ENCODE measurements around the gene CERKL. TPM values are rescaled to one million over a fixed set of nuclear protein-coding genes. Genes with fewer than 3 reads are reported as not detected.

The CERKL gene
- total and polyA plus RNA-seq, 2 experiments from 2014 or later: 0.32 to 0.69 TPM

DNA sequence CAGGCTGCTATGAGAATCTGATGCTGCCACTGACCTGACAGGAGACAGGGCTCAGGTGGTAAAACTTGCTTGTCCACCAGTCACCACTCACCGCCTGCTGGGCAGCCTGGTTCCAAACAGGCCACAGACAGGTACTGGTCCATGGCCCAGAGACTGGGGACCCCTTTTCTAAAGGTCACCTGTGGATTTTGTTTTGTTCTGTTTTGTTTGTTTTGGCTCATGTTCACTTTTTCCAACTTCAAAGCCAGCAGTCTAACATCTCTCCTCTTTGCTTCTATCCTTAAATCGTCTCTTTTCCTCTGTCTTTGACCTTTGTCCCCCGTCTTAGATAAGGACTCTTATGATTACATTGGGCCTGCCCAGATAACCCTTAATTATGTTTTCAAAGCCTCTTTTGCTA is 3.3 kb upstream of the CERKL start:
- Histone ChIP-seq H3K27ac (ENCODE audit: low read depth) (no peak overlapping the region), H3K4me1 (ENCODE audit: insufficient read depth) (peaks cover 26% of the 10 kb centered on the region), H3K4me2 (no peak overlapping the region), H4K20me1 (replicated peaks; ENCODE audit: insufficient read depth) (no peaks in the 10 kb centered on the region), H3K27me3 (ENCODE audit: insufficient read depth) (peaks cover 76% of the 10 kb centered on the region), H3K36me3 (ENCODE audit: insufficient read depth) (no peaks in the 10 kb centered on the region), H3K9me2 (ENCODE audit: insufficient read depth) (no peaks in the 10 kb centered on the region), H3K4me3 (no peak overlapping the region), H3K79me2 (replicated peaks; ENCODE audit: insufficient read depth) (no peaks in the 10 kb centered on the region), H3F3A (replicated peaks; ENCODE audit: low read depth) (0 out of 2 replicates have a peak, but pooled peaks cover 6% of the 10 kb centered on the region), H2AFZ (no peak overlapping the region)
- H3K27ac Mint-ChIP-seq: no peak overlapping the region
- H3K36me3 Mint-ChIP-seq (ENCODE audit: low read depth): no peaks in the 10 kb centered on the region
- H3K4me3 Mint-ChIP-seq: no peak overlapping the region
- TF ChIP-seq CREB1 (CRISPR knock-in tag; IDR thresholded peaks at IDR 0.05; ENCODE audit: low read depth) (no peak), JUNB (IDR thresholded peaks at IDR 0.05; ENCODE audit: unreplicated experiment) (no peak), EZH2phosphoT487 (IDR thresholded peaks at IDR 0.05; ENCODE audit: unreplicated experiment) (no peak), CTCF (conservative IDR thresholded peaks at IDR 0.05; ENCODE audit: low read depth in 2 of 2) (no peak), POLR2AphosphoS5 (IDR thresholded peaks at IDR 0.05; ENCODE audit: low read depth) (no peak), ZNF331 (CRISPR knock-in tag; IDR thresholded peaks at IDR 0.05; ENCODE audit: low read depth) (no peak), NANOG (IDR thresholded peaks at IDR 0.05; ENCODE audit: borderline replicate concordance) (no peak), ZNF114 (CRISPR knock-in tag; IDR thresholded peaks at IDR 0.05) (no peak), ETS1 (IDR thresholded peaks at IDR 0.05) (no peak), STAT1 (IDR thresholded peaks at IDR 0.05; ENCODE audit: unreplicated experiment) (no peak), EZH2 (IDR thresholded peaks at IDR 0.05; ENCODE audit: low read depth, unreplicated experiment) (no peak)
- TF ChIP-seq, protein P1, sequence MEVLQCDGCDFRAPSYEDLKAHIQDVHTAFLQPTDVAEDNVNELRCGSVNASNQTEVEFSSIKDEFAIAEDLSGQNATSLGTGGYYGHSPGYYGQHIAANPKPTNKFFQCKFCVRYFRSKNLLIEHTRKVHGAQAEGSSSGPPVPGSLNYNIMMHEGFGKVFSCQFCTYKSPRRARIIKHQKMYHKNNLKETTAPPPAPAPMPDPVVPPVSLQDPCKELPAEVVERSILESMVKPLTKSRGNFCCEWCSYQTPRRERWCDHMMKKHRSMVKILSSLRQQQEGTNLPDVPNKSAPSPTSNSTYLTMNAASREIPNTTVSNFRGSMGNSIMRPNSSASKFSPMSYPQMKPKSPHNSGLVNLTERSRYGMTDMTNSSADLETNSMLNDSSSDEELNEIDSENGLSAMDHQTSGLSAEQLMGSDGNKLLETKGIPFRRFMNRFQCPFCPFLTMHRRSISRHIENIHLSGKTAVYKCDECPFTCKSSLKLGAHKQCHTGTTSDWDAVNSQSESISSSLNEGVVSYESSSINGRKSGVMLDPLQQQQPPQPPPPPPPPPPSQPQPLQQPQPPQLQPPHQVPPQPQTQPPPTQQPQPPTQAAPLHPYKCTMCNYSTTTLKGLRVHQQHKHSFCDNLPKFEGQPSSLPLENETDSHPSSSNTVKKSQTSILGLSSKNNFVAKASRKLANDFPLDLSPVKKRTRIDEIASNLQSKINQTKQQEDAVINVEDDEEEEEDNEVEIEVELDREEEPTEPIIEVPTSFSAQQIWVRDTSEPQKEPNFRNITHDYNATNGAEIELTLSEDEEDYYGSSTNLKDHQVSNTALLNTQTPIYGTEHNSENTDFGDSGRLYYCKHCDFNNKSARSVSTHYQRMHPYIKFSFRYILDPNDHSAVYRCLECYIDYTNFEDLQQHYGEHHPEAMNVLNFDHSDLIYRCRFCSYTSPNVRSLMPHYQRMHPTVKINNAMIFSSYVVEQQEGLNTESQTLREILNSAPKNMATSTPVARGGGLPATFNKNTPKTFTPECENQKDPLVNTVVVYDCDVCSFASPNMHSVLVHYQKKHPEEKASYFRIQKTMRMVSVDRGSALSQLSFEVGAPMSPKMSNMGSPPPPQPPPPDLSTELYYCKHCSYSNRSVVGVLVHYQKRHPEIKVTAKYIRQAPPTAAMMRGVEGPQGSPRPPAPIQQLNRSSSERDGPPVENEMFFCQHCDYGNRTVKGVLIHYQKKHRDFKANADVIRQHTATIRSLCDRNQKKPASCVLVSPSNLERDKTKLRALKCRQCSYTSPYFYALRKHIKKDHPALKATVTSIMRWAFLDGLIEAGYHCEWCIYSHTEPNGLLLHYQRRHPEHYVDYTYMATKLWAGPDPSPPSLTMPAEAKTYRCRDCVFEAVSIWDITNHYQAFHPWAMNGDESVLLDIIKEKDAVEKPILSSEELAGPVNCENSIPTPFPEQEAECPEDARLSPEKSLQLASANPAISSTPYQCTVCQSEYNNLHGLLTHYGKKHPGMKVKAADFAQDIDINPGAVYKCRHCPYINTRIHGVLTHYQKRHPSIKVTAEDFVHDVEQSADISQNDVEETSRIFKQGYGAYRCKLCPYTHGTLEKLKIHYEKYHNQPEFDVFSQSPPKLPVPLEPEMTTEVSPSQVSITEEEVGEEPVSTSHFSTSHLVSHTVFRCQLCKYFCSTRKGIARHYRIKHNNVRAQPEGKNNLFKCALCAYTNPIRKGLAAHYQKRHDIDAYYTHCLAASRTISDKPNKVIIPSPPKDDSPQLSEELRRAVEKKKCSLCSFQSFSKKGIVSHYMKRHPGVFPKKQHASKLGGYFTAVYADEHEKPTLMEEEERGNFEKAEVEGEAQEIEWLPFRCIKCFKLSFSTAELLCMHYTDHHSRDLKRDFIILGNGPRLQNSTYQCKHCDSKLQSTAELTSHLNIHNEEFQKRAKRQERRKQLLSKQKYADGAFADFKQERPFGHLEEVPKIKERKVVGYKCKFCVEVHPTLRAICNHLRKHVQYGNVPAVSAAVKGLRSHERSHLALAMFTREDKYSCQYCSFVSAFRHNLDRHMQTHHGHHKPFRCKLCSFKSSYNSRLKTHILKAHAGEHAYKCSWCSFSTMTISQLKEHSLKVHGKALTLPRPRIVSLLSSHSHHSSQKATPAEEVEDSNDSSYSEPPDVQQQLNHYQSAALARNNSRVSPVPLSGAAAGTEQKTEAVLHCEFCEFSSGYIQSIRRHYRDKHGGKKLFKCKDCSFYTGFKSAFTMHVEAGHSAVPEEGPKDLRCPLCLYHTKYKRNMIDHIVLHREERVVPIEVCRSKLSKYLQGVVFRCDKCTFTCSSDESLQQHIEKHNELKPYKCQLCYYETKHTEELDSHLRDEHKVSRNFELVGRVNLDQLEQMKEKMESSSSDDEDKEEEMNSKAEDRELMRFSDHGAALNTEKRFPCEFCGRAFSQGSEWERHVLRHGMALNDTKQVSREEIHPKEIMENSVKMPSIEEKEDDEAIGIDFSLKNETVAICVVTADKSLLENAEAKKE (CRISPR knock-in tag; IDR thresholded peaks at IDR 0.05): no peak
- TF ChIP-seq, protein P2, sequence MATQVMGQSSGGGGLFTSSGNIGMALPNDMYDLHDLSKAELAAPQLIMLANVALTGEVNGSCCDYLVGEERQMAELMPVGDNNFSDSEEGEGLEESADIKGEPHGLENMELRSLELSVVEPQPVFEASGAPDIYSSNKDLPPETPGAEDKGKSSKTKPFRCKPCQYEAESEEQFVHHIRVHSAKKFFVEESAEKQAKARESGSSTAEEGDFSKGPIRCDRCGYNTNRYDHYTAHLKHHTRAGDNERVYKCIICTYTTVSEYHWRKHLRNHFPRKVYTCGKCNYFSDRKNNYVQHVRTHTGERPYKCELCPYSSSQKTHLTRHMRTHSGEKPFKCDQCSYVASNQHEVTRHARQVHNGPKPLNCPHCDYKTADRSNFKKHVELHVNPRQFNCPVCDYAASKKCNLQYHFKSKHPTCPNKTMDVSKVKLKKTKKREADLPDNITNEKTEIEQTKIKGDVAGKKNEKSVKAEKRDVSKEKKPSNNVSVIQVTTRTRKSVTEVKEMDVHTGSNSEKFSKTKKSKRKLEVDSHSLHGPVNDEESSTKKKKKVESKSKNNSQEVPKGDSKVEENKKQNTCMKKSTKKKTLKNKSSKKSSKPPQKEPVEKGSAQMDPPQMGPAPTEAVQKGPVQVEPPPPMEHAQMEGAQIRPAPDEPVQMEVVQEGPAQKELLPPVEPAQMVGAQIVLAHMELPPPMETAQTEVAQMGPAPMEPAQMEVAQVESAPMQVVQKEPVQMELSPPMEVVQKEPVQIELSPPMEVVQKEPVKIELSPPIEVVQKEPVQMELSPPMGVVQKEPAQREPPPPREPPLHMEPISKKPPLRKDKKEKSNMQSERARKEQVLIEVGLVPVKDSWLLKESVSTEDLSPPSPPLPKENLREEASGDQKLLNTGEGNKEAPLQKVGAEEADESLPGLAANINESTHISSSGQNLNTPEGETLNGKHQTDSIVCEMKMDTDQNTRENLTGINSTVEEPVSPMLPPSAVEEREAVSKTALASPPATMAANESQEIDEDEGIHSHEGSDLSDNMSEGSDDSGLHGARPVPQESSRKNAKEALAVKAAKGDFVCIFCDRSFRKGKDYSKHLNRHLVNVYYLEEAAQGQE (IDR thresholded peaks at IDR 0.05; ENCODE audit: unreplicated experiment): no peak
- no peaks in the 10 kb centered on the region; the same call in 2 of the 3 replicates for H3K9me3 Mint-ChIP-seq
- no peak for ATAC-seq
- H3K4me1 Mint-ChIP-seq: peaks cover 28% of the 10 kb centered on the region
- DNase-seq (ENCODE audit: low spot score): no peak
- peaks cover 44% of the 10 kb centered on the region for H3K27me3 Mint-ChIP-seq (ENCODE audit: insufficient read depth, low read depth, poor library complexity)

Data from GM23338 (cell line).